ENCODE data around the gene C11orf54. TPM values are rescaled to one million over a fixed set of nuclear protein-coding genes. Genes with fewer than 3 reads are reported as not detected.
A peak's percentile ranks its signal among the peaks of the same experiment; 100 is the strongest.

Gene C11orf54
- total RNA-seq, result 10 to 100 TPM; 15.6 to 30.3 (median 21.9) TPM

DNA sequence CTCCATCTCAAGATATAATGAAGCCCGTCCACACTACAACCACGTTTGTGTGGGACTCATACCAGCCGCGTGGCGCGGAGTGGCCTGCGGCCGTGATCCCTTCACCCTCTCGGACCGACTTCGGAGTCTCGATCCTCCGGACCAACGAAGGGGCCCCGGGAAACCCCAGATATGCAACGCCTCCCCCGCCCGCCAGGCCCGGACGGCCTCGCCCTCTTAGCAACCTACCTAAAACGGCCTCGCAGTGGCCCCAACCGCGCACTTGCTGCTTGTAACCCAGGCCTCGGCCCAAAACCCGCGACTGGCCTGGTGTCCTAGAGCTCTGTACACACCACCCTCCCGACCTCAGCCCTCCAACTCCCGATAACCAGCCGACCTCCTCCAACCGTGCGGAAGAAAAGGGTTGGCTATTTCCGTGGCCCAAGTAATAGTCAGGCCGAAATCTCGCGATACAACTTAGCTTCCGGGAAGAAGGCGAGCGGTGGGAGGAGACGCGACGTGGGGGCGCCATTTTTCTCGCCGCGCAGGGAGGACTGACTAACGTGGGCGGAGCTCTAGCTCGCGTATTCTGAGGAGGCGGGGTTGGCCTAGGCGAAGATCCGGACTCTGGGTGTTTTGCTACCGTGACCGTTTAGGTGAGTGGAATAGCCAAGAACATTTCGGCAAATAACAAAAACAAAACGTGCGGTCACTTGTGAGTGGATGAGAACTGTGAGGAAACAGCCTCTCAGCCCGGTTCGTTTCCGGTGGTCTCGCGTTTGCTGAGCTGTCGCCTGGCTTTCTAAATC, at the start of gene C11orf54, which contains the start of gene TAF1D:
Gene C11orf54, plus strand, starts transcription at position 579 of the 788 bp plus-strand sequence. CDS start 5,722 bp downstream, outside the sequence.
Gene TAF1D, minus strand, starts transcription at position 402 of the 788 bp plus-strand sequence. CDS start 2,191 bp downstream, outside the sequence.
- WGBS, 10 experiments, result 0 to 1% (median 0%) methylated on average over 5 to 25 of the region's 65 CpGs; no CpG with 5 or more reads in 5 of the 10 experiments
- Histone ChIP-seq H3K4me3 (peak within 1 kb of the TSS; percentile 67 to 93 (median 72)), H3K4me1 (replicated peaks in 1 of 2) (peaks cover 26 to 47% of the 10 kb centered on the region in 2 donors), H3K27ac (peak within 1 kb of the TSS; percentile 88 to 94)
- ATAC-seq (replicated peaks in 6 of 8), result peak; percentile 83 to 95 (median 92)
- in situ Hi-C loops (cut with MboI; ENCODE audit: low pct_unique_long_range_greater_than_20kb in 2 of 9, low sequenced_read_pairs in 9 of 9, unreplicated experiment in 9 of 9), result no loop called here

DNA sequence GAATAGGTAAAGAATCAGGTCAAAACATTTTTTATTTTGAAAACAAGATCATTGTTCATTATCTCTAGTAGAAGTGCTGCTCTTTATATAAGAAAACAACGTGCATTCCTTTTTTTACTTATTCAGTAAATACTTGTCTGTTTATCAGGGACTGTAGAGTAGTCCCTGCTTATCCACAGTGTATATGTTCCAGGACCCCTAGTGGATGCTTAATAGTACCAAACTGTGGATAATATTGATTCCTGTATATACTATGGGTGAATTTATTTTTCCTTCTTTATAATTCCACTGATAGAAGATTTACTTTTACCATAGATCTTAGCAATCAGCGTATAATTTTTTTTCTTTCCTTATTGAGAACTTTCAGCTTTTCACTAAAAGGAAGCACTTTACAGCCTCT, 47.4 kb upstream of the C11orf54 start:
- in situ Hi-C loops (cut with MboI; ENCODE audit: low pct_unique_long_range_greater_than_20kb in 2 of 9, low sequenced_read_pairs in 9 of 9, unreplicated experiment in 9 of 9), result no loop called here
- no peaks in the 10 kb centered on the region for H3K4me1 ChIP-seq (replicated peaks in 1 of 2)
- H3K4me3 ChIP-seq, result no peak overlapping the region
- no peak overlapping the region for H3K27ac ChIP-seq
- peak in 1 of 8 experiments; percentile 39 for ATAC-seq (replicated peaks in 6 of 8)
- WGBS, 10 experiments, result 83 to 100% (median 96%) methylated on average over 1 to 2 of the region's 2 CpGs

- no peak overlapping the region for H3K27ac ChIP-seq
Measured at GRCh38 chr11:93694557-93694956, 46.9 kb upstream of the C11orf54 start.

DNA sequence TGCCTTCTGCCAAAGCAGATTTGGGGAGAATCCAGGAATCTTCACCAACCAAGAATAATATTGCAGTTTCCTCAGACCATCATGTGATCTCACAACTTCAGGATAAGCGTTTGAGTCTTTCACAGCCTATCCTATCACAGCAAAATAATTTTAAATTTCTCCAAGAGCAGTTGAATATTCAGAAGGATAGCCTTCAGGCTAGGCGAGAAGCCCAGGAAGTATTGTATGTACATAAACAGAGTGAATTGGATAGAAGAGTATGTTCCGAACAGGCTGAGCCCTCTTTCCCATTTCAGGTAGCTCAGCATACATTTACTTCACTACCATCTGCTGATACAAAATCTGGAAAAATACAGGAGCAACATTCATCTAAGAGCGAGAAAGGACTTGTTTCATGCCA, 43.9 kb upstream of the C11orf54 start:
- no peaks in the 10 kb centered on the region for H3K4me1 ChIP-seq (replicated peaks in 1 of 2)
- peak in 3 of 8 experiments; percentile 61 to 92 (median 75) for ATAC-seq (replicated peaks in 6 of 8)
- no peak overlapping the region for H3K4me3 ChIP-seq
- in situ Hi-C loops (cut with MboI; ENCODE audit: low pct_unique_long_range_greater_than_20kb in 2 of 9, low sequenced_read_pairs in 9 of 9, unreplicated experiment in 9 of 9), result no loop called here
- 52 to 100% (median 89%) methylated on average over 1 to 4 of the region's 4 CpGs; no CpG with 5 or more reads in 2 of the 10 experiments for WGBS, 10 experiments
- H3K27ac ChIP-seq, result no peak overlapping the region

More at GRCh38 chr11:93694557-93694956, 46.9 kb upstream of the C11orf54 start:
- H3K4me3 ChIP-seq, result no peak overlapping the region
- H3K4me1 ChIP-seq (replicated peaks in 1 of 2), result no peaks in the 10 kb centered on the region
- ATAC-seq (replicated peaks in 6 of 8), result peak in 3 of 8 experiments; percentile 21 to 53 (median 50)
- in situ Hi-C loops (cut with MboI; ENCODE audit: low pct_unique_long_range_greater_than_20kb in 2 of 9, low sequenced_read_pairs in 9 of 9, unreplicated experiment in 9 of 9), result no loop called here

DNA sequence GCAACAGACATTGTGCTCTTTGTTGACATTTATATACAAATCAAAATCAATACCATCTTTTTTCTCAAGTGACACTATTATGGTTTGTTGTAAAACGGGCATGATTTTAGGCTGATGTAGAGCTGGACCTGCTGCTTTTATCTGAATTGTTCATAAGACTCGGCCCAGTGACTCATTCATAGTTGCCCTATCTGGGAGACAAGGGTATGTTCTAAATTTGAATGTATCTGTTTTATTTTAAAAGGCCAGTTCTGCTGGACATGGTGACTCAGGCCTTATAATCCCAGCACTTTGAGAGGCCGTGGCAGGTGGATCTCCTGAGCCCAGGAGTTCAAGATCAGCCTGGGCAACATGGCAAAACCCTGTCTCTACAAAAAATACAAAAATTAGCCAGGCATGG, 40.6 kb upstream of the C11orf54 start:
- no peak overlapping the region for H3K4me3 ChIP-seq
- in situ Hi-C loops (cut with MboI; ENCODE audit: low pct_unique_long_range_greater_than_20kb in 2 of 9, low sequenced_read_pairs in 9 of 9, unreplicated experiment in 9 of 9), result no loop called here
- no peaks in the 10 kb centered on the region for H3K4me1 ChIP-seq (replicated peaks in 1 of 2)
- no peak overlapping the region for H3K27ac ChIP-seq
- WGBS, 10 experiments, result 67 to 100% (median 94%) methylated on average over 1 to 3 of the region's 3 CpGs; no CpG with 5 or more reads in 2 of the 10 experiments
- ATAC-seq (replicated peaks in 6 of 8), result no peak

- no peak overlapping the region for H3K4me3 ChIP-seq
- 89 to 100% (median 97%) methylated on average over 1 to 2 of the region's 2 CpGs; no CpG with 5 or more reads in 6 of the 10 experiments for WGBS, 10 experiments
- no peak overlapping the region for H3K27ac ChIP-seq
- ATAC-seq (replicated peaks in 6 of 8), result no peak
- in situ Hi-C loops (cut with MboI; ENCODE audit: low pct_unique_long_range_greater_than_20kb in 2 of 9, low sequenced_read_pairs in 9 of 9, unreplicated experiment in 9 of 9), result no loop called here
- H3K4me1 ChIP-seq (replicated peaks in 1 of 2), result no peaks in the 10 kb centered on the region
Measured at GRCh38 chr11:93704237-93704636, 37.2 kb upstream of the C11orf54 start.

- no peak for ATAC-seq (replicated peaks in 6 of 8)
- Histone ChIP-seq H3K27ac (no peak overlapping the region), H3K4me3 (no peak overlapping the region), H3K4me1 (replicated peaks in 1 of 2) (no peaks in the 10 kb centered on the region)
- in situ Hi-C loops (cut with MboI; ENCODE audit: low pct_unique_long_range_greater_than_20kb in 2 of 9, low sequenced_read_pairs in 9 of 9, unreplicated experiment in 9 of 9), result no loop called here
- WGBS, 10 experiments, result 83 to 100% (median 100%) methylated on average over 1 of the region's 1 CpG; no CpG with 5 or more reads in 3 of the 10 experiments
Measured at GRCh38 chr11:93710239-93710638, 31.2 kb upstream of the C11orf54 start.

GRCh38 chr11:93712678-93713077, 28.8 kb upstream of the C11orf54 start:
- Histone ChIP-seq H3K4me3 (no peak overlapping the region), H3K27ac (no peak overlapping the region), H3K4me1 (replicated peaks in 1 of 2) (no peaks in the 10 kb centered on the region)
- in situ Hi-C loops (cut with MboI; ENCODE audit: low pct_unique_long_range_greater_than_20kb in 2 of 9, low sequenced_read_pairs in 9 of 9, unreplicated experiment in 9 of 9), result no loop called here
- ATAC-seq (replicated peaks in 6 of 8), result no peak

- WGBS, 10 experiments, result 71 to 100% (median 90%) methylated on average over 1 to 3 of the region's 4 CpGs; no CpG with 5 or more reads in 1 of the 10 experiments
- in situ Hi-C loops (cut with MboI; ENCODE audit: low pct_unique_long_range_greater_than_20kb in 2 of 9, low sequenced_read_pairs in 9 of 9, unreplicated experiment in 9 of 9), result no loop called here
- Histone ChIP-seq H3K4me1 (replicated peaks in 1 of 2) (no peaks in the 10 kb centered on the region), H3K4me3 (no peak overlapping the region), H3K27ac (no peak overlapping the region)
- no peak for ATAC-seq (replicated peaks in 6 of 8)
Measured at GRCh38 chr11:93715797-93716396, 25.6 kb upstream of the C11orf54 start.

GRCh38 chr11:93717501-93717900, 24.0 kb upstream of the C11orf54 start:
- in situ Hi-C loops (cut with MboI; ENCODE audit: low pct_unique_long_range_greater_than_20kb in 2 of 9, low sequenced_read_pairs in 9 of 9, unreplicated experiment in 9 of 9), result no loop called here
- 100% methylated on average over 1 of the region's 1 CpG; no CpG with 5 or more reads in 5 of the 10 experiments for WGBS, 10 experiments
- Histone ChIP-seq H3K4me3 (no peak overlapping the region), H3K4me1 (replicated peaks in 1 of 2) (no peaks in the 10 kb centered on the region), H3K27ac (no peak overlapping the region)
- ATAC-seq (replicated peaks in 6 of 8), result no peak

DNA sequence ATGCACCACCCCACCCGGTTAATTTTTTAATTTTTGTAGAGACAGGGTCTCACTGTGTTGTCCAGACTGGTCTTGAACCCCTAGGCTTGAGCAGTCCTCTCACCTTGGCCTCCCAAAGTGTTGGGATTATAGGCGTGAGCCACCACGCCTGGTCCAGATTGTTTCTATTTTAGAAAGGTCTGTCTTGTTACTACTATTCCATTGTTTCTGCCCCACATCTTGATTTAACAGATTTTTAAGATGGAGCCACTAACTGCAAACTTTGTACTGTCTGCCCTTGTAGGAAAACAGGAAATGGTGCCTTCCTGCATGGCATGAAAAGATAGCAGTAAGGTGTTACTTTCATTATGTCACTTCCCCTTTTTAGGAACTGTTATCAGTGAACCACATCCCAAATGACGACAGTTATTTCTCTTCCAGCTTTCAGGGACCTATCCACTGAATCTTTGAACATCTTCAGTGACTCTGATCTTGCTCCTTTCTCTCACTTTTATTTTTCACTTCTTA, 23.4 kb upstream of the C11orf54 start:
- 60 to 100% (median 97%) methylated on average over 1 to 4 of the region's 4 CpGs for WGBS, 10 experiments
- no peak overlapping the region for H3K4me3 ChIP-seq
- in situ Hi-C loops (cut with MboI; ENCODE audit: low pct_unique_long_range_greater_than_20kb in 2 of 9, low sequenced_read_pairs in 9 of 9, unreplicated experiment in 9 of 9), result no loop called here
- no peak overlapping the region for H3K27ac ChIP-seq
- no peak for ATAC-seq (replicated peaks in 6 of 8)
- H3K4me1 ChIP-seq (replicated peaks in 1 of 2), result no peaks in the 10 kb centered on the region

- Histone ChIP-seq H3K27ac (no peak overlapping the region), H3K4me3 (no peak overlapping the region), H3K4me1 (replicated peaks in 1 of 2) (no peaks in the 10 kb centered on the region)
- no peak for ATAC-seq (replicated peaks in 6 of 8)
- in situ Hi-C loops (cut with MboI; ENCODE audit: low pct_unique_long_range_greater_than_20kb in 2 of 9, low sequenced_read_pairs in 9 of 9, unreplicated experiment in 9 of 9), result no loop called here
- WGBS, 10 experiments, result 88 to 100% (median 100%) methylated on average over 2 to 4 of the region's 4 CpGs; no CpG with 5 or more reads in 1 of the 10 experiments
Measured at GRCh38 chr11:93719310-93719709, 22.2 kb upstream of the C11orf54 start.

- Histone ChIP-seq H3K4me3 (no peak overlapping the region), H3K4me1 (replicated peaks in 1 of 2) (no peaks in the 10 kb centered on the region), H3K27ac (no peak overlapping the region)
- 60 to 100% (median 91%) methylated on average over 1 to 7 of the region's 7 CpGs; no CpG with 5 or more reads in 1 of the 10 experiments for WGBS, 10 experiments
- in situ Hi-C loops (cut with MboI; ENCODE audit: low pct_unique_long_range_greater_than_20kb in 2 of 9, low sequenced_read_pairs in 9 of 9, unreplicated experiment in 9 of 9), result no loop called here
- ATAC-seq (replicated peaks in 6 of 8), result no peak
Measured at GRCh38 chr11:93720522-93720921, 20.9 kb upstream of the C11orf54 start.
